Natural killer cell (primary cell): ENCODE results near the gene PRCD. TPM values are rescaled to one million over a fixed set of nuclear protein-coding genes. Genes with fewer than 3 reads are reported as not detected.

Experiments
- ATAC-seq, 3 donors: fragments of 150-1000 bp in 2 of 3; fragments of 200-7000 bp in 1 of 3; cut with Tn5 transposase; 1 replicate in 1 of 3; 2 replicates in 2 of 3; pipeline ENCODE4 v1.10.0; 2021; ENCODE audit warnings: mild to moderate bottlenecking in 2 of 3, moderate library complexity in 2 of 3
- DNase-seq, 2 donors: peaks; one replicate each; pipeline versions ENCODE4 v3.0.0 to v3.0.0-alpha.2; 2013 to 2021; ENCODE audit warnings: mixed read lengths in 1 of 2
- H3K27ac ChIP-seq: one replicate; pipeline ENCODE4 v1.5.1; 2013; ENCODE audit warnings: mild to moderate bottlenecking, low read length
- H3K27me3 ChIP-seq: one replicate; pipeline ENCODE4 v1.6.1; 2013; ENCODE audit warnings: low read length; ENCODE audit not compliant: control insufficient read depth, insufficient read depth
- H3K36me3 ChIP-seq: one replicate; pipeline ENCODE4 v1.6.1; 2013; ENCODE audit warnings: low read length; ENCODE audit not compliant: control insufficient read depth, insufficient read depth
- H3K4me1 ChIP-seq: one replicate; pipeline ENCODE4 v1.6.1; 2013; ENCODE audit warnings: low read length; ENCODE audit not compliant: control insufficient read depth, insufficient read depth
- H3K4me3 ChIP-seq: one replicate; pipeline ENCODE4 v1.5.1; 2013; ENCODE audit warnings: low read length
- H3K9me3 ChIP-seq: one replicate; pipeline ENCODE4 v1.6.1; 2013; ENCODE audit warnings: low read length; ENCODE audit not compliant: control insufficient read depth, insufficient read depth
- H3K27ac Mint-ChIP-seq, 2 donors: one replicate each; pipeline ENCODE4 v1.8.0; 2022; ENCODE audit warnings: mild to moderate bottlenecking in 2 of 2, mixed read lengths in 2 of 2, moderate library complexity in 1 of 2
- H3K27me3 Mint-ChIP-seq, 2 donors: one replicate each; pipeline ENCODE4 v1.8.0; 2022; ENCODE audit warnings: low read depth in 2 of 2, mixed read lengths in 2 of 2
- H3K36me3 Mint-ChIP-seq: one replicate; pipeline ENCODE4 v1.8.0; 2022; ENCODE audit warnings: mixed read lengths
- H3K4me1 Mint-ChIP-seq, 2 donors: one replicate each; pipeline ENCODE4 v1.8.0; 2022; ENCODE audit warnings: mixed read lengths in 2 of 2
- H3K4me3 Mint-ChIP-seq: one replicate; pipeline ENCODE4 v1.8.0; 2022; ENCODE audit warnings: mild to moderate bottlenecking, moderate library complexity, mixed read lengths
- H3K9me3 Mint-ChIP-seq, 2 donors: one replicate each; pipeline ENCODE4 v1.8.0; 2022; ENCODE audit warnings: mixed read lengths in 2 of 2
- CTCF ChIP-seq: fragments of 200-600 bp; IDR thresholded peaks from one replicate; pipeline ENCODE4 v1.8.0; 2022; ENCODE audit warnings: antibody characterized with exemption
- WGBS: methylation state at CpG from one replicate; pipeline ENCODE4 v1.1.7; 2013; ENCODE audit warnings: missing lambda C conversion rate; ENCODE audit not compliant: insufficient coverage; 5-methylcytosine and 5-hydroxymethylcytosine counted together
- intact Hi-C: fragments of 100-400 bp; cut with micrococcal nuclease; formaldehyde crosslinking; loops from one replicate; pipeline ENCODE4 v1.14.2; 2022
- total RNA-seq, 4 donors: library from RNA; stranded (reverse); fragments of 120-200 nt in 1 of 4; gene quantifications; one replicate each; pipeline versions ENCODE4 v1.2.3 to v1.2.4, GENCODE V29; 2013 to 2022

The PRCD gene
- total RNA-seq, 3 donors from 2014 or later (not counting 1 experiment from before 2014, with no cell fraction given) = 0.77 to 1.1 (median 0.82) TPM

DNA sequence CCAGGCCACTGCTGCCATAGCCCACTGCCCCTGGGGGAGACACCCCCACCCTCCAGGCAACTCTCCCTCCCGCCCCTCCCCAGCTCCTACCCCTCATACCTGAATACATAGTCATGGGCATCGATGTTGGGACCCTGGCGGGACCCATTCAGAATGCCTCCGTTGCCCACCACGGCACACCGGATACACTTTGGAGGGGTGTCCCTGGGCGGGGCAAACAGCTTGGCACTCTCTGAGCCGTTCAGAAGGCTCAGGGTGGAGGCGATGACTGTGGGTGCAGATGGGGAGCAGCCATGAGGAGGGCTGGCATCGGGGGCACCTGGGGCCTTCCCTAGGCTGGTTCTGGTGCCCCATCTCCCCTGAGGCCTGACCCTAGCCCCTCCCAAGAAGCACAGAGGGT lies 33.3 kb downstream of the PRCD start:
- Mint-ChIP-seq H3K4me1 (peaks cover 3 to 8% of the 10 kb centered on the region in 2 donors), H3K27me3 (peaks cover 0 to 5% of the 10 kb centered on the region in 2 donors), H3K4me3 (no peak overlapping the region), H3K9me3 (no peaks in the 10 kb centered on the region), H3K36me3 (no peaks in the 10 kb centered on the region), H3K27ac (no peak overlapping the region)
- no peak for TF ChIP-seq CTCF
- Histone ChIP-seq H3K27ac (no peak overlapping the region), H3K9me3 (no peaks in the 10 kb centered on the region), H3K4me1 (peaks cover 7% of the 10 kb centered on the region), H3K27me3 (no peaks in the 10 kb centered on the region), H3K36me3 (no peaks in the 10 kb centered on the region), H3K4me3 (no peak overlapping the region)
- 93% methylated on average over 10 of the region's 10 CpGs for WGBS
- no peak for DNase-seq
- intact Hi-C loops = no loop called here
- no peak for ATAC-seq

DNA sequence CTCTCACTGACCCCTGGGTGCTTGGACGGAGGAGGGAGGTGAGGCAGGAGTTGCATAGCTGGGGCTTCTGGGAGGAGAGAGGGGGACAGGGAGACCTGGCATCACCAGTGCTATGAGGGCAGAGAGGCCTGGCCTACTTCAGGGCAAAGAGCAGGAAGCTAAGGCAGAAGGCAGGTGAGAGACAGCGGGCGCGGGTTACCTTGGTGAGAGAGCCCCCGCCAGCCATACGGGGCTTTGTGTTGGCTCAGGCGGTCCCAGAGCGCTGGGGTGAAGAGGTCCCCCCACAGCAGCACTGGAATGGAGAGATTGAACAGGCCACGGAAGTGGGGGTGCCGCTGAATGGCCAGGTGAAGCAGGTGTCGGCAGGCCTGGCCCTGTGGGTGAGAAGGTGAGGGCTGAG lies 34.3 kb downstream of the PRCD start:
- Histone ChIP-seq H3K36me3 (no peaks in the 10 kb centered on the region), H3K4me1 (no peaks in the 10 kb centered on the region), H3K9me3 (no peaks in the 10 kb centered on the region), H3K27me3 (no peaks in the 10 kb centered on the region), H3K4me3 (no peak overlapping the region), H3K27ac (no peak overlapping the region)
- WGBS = 88% methylated on average over 11 of the region's 11 CpGs
- Mint-ChIP-seq H3K4me3 (no peak overlapping the region), H3K27ac (no peak overlapping the region), H3K27me3 (no peaks in the 10 kb centered on the region), H3K4me1 (no peaks in the 10 kb centered on the region), H3K9me3 (no peaks in the 10 kb centered on the region), H3K36me3 (no peaks in the 10 kb centered on the region)
- no peak for TF ChIP-seq CTCF
- DNase-seq (no peak), ATAC-seq (no peak)
- intact Hi-C loops = no loop called here

- Histone ChIP-seq H3K9me3 (no peaks in the 10 kb centered on the region), H3K36me3 (no peaks in the 10 kb centered on the region), H3K27ac (no peak overlapping the region), H3K4me3 (no peak overlapping the region), H3K27me3 (no peaks in the 10 kb centered on the region), H3K4me1 (no peaks in the 10 kb centered on the region)
- WGBS = 88% methylated on average over 4 of the region's 5 CpGs
- intact Hi-C loops = no loop called here
- ATAC-seq = no peak
- no peaks in the 10 kb centered on the region for H3K9me3 Mint-ChIP-seq
- no peaks in the 10 kb centered on the region for H3K27me3 Mint-ChIP-seq
- no peak for DNase-seq
- no peaks in the 10 kb centered on the region for H3K4me1 Mint-ChIP-seq
- H3K27ac Mint-ChIP-seq = no peak overlapping the region
- no peak overlapping the region for H3K4me3 Mint-ChIP-seq
- TF ChIP-seq CTCF = no peak
- H3K36me3 Mint-ChIP-seq = no peaks in the 10 kb centered on the region
These were observed 35.7 kb downstream of the PRCD start for GRCh38 chr17:76575570-76575969.

DNA sequence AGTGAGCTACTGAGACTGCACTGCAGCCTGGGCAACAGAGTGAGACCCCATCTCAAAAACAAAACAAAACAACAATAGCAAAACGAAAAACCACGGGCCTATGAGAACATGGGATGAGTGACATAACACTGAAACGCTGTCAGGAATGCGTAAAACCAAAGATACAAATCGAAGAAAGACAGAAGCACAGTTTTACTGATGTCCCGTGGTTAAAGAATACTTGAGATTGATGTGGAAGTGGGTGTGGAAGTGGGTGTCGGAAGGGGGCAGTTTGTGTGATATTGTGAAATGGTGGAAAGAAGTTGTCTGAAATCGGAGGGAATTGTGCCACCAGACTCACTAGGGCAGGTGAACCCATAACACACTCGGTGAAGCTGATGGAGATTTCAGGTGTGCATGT lies 36.3 kb downstream of the PRCD start:
- 89% methylated on average over 9 of the region's 9 CpGs for WGBS
- no peak overlapping the region for H3K4me3 ChIP-seq
- H3K4me1 Mint-ChIP-seq = no peaks in the 10 kb centered on the region
- intact Hi-C loops = no loop called here
- no peak overlapping the region for H3K27ac Mint-ChIP-seq
- H3K9me3 ChIP-seq = no peaks in the 10 kb centered on the region
- H3K27ac ChIP-seq = no peak overlapping the region
- no peak overlapping the region for H3K4me3 Mint-ChIP-seq
- H3K27me3 ChIP-seq = no peaks in the 10 kb centered on the region
- no peak for TF ChIP-seq CTCF
- H3K36me3 Mint-ChIP-seq = no peaks in the 10 kb centered on the region
- peaks cover 3% of the 10 kb centered on the region for H3K4me1 ChIP-seq
- H3K36me3 ChIP-seq = no peaks in the 10 kb centered on the region
- H3K9me3 Mint-ChIP-seq = no peaks in the 10 kb centered on the region
- DNase-seq (no peak), ATAC-seq (no peak)
- H3K27me3 Mint-ChIP-seq = no peaks in the 10 kb centered on the region
